ENCODE measurements around the gene MATK. TPM values are rescaled to one million over a fixed set of nuclear protein-coding genes. Genes with fewer than 3 reads are reported as not detected.

Gene MATK
- total and polyA plus RNA-seq, 2 experiments from 2014 or later = not detected

- Histone ChIP-seq H3K4me1 (ENCODE audit: insufficient read depth) (no peaks in the 10 kb centered on the region), H3K36me3 (ENCODE audit: low read depth) (no peaks in the 10 kb centered on the region), H3K27me3 (replicated peaks; ENCODE audit: insufficient read depth) (peaks cover 23% of the 10 kb centered on the region), H3K27ac (no peak overlapping the region), H2AFZ (no peak overlapping the region), H3F3A (ENCODE audit: insufficient read depth) (no peaks in the 10 kb centered on the region), H3K4me3 (no peak overlapping the region), H3K4me2 (ENCODE audit: unreplicated experiment) (no peak overlapping the region), H3K9ac (no peak overlapping the region), H3K9me3 (ENCODE audit: low read depth) (no peaks in the 10 kb centered on the region), H3K79me2 (ENCODE audit: insufficient read depth) (no peaks in the 10 kb centered on the region), H3K9me2 (ENCODE audit: insufficient read depth) (no peaks in the 10 kb centered on the region), H4K20me1 (ENCODE audit: insufficient read depth) (no peaks in the 10 kb centered on the region)
- WGBS, 2 experiments (ENCODE audit: low coverage in 1 of 2, low lambda C conversion rate in 2 of 2, missing lambda C conversion rate in 2 of 2) = 56 to 60% methylated on average over 32 to 34 of the region's 34 CpGs
- in situ Hi-C loops (cut with MboI) = no loop called here
- TF ChIP-seq EZH2 (IDR thresholded peaks at IDR 0.05; ENCODE audit: insufficient read depth, poor library complexity, severe bottlenecking) (no peak), EZH2phosphoT487 (IDR thresholded peaks at IDR 0.05; ENCODE audit: insufficient read depth, low read depth) (no peak)
- DNase-seq = no peak
Observed at GRCh38 chr19:3833578-3834348, 47.6 kb upstream of the MATK start.

GRCh38 chr19:3832001-3832400 lies 45.8 kb upstream of the MATK start:
- Histone ChIP-seq H3K27me3 (replicated peaks; ENCODE audit: insufficient read depth) (peaks cover 23% of the 10 kb centered on the region), H3K4me2 (ENCODE audit: unreplicated experiment) (no peak overlapping the region), H3K27ac (no peak overlapping the region), H3K4me3 (no peak overlapping the region), H3F3A (ENCODE audit: insufficient read depth) (no peaks in the 10 kb centered on the region), H3K4me1 (ENCODE audit: insufficient read depth) (no peaks in the 10 kb centered on the region), H3K9me3 (ENCODE audit: low read depth) (no peaks in the 10 kb centered on the region), H4K20me1 (ENCODE audit: insufficient read depth) (no peaks in the 10 kb centered on the region), H2AFZ (no peak overlapping the region), H3K79me2 (ENCODE audit: insufficient read depth) (no peaks in the 10 kb centered on the region), H3K9me2 (ENCODE audit: insufficient read depth) (no peaks in the 10 kb centered on the region), H3K9ac (no peak overlapping the region), H3K36me3 (ENCODE audit: low read depth) (no peaks in the 10 kb centered on the region)
- TF ChIP-seq EZH2phosphoT487 (IDR thresholded peaks at IDR 0.05; ENCODE audit: insufficient read depth, low read depth) (no peak), EZH2 (IDR thresholded peaks at IDR 0.05; ENCODE audit: insufficient read depth, poor library complexity, severe bottlenecking) (no peak)
- in situ Hi-C loops (cut with MboI) = no loop called here
- WGBS, 2 experiments (ENCODE audit: low coverage in 1 of 2, low lambda C conversion rate in 2 of 2, missing lambda C conversion rate in 2 of 2) = 71 to 73% methylated on average over 6 of the region's 6 CpGs
- no peak for DNase-seq

DNA sequence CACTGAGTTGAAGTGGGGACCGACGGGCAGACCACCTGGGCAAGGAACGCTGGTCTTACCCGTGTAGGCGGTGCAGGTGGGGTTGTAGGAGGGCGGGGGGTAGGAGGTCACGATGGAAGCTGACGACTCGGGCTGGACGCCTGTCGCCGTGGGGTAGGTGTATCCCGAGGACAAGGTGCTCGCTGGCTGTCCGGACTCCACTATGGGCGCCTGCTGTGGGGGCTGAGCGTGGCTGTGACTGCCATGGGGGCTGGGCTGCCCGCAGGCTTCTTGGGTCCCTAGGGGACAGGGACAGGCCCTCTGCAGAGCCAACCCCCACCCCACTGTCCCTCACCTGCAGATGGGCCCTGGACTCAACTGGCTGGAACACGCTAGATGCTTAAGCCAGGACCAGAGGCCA lies 45.4 kb upstream of the MATK start:
- Histone ChIP-seq H3K9me3 (ENCODE audit: low read depth) (no peaks in the 10 kb centered on the region), H4K20me1 (ENCODE audit: insufficient read depth) (no peaks in the 10 kb centered on the region), H3F3A (ENCODE audit: insufficient read depth) (no peaks in the 10 kb centered on the region), H3K79me2 (ENCODE audit: insufficient read depth) (no peaks in the 10 kb centered on the region), H2AFZ (no peak overlapping the region), H3K4me1 (ENCODE audit: insufficient read depth) (no peaks in the 10 kb centered on the region), H3K4me3 (no peak overlapping the region), H3K9ac (no peak overlapping the region), H3K4me2 (ENCODE audit: unreplicated experiment) (no peak overlapping the region), H3K9me2 (ENCODE audit: insufficient read depth) (no peaks in the 10 kb centered on the region), H3K27me3 (replicated peaks; ENCODE audit: insufficient read depth) (peaks cover 23% of the 10 kb centered on the region), H3K27ac (no peak overlapping the region), H3K36me3 (ENCODE audit: low read depth) (no peaks in the 10 kb centered on the region)
- in situ Hi-C loops (cut with MboI) = no loop called here
- no peak for DNase-seq
- WGBS, 2 experiments (ENCODE audit: low coverage in 1 of 2, low lambda C conversion rate in 2 of 2, missing lambda C conversion rate in 2 of 2) = 52 to 55% methylated on average over 15 to 19 of the region's 19 CpGs
- TF ChIP-seq EZH2phosphoT487 (IDR thresholded peaks at IDR 0.05; ENCODE audit: insufficient read depth, low read depth) = no peak
- no peak for TF ChIP-seq EZH2 (IDR thresholded peaks at IDR 0.05; ENCODE audit: insufficient read depth, poor library complexity, severe bottlenecking)

- Histone ChIP-seq H3K27me3 (replicated peaks; ENCODE audit: insufficient read depth) (peaks cover 23% of the 10 kb centered on the region), H3K9ac (no peak overlapping the region), H3K36me3 (ENCODE audit: low read depth) (no peaks in the 10 kb centered on the region), H3K4me1 (ENCODE audit: insufficient read depth) (no peaks in the 10 kb centered on the region), H3K4me2 (ENCODE audit: unreplicated experiment) (no peak overlapping the region), H3K9me3 (ENCODE audit: low read depth) (no peaks in the 10 kb centered on the region), H3F3A (ENCODE audit: insufficient read depth) (no peaks in the 10 kb centered on the region), H3K79me2 (ENCODE audit: insufficient read depth) (no peaks in the 10 kb centered on the region), H3K9me2 (ENCODE audit: insufficient read depth) (no peaks in the 10 kb centered on the region), H3K27ac (no peak overlapping the region), H3K4me3 (no peak overlapping the region), H4K20me1 (ENCODE audit: insufficient read depth) (no peaks in the 10 kb centered on the region), H2AFZ (no peak overlapping the region)
- in situ Hi-C loops (cut with MboI) = no loop called here
- no peak for TF ChIP-seq EZH2phosphoT487 (IDR thresholded peaks at IDR 0.05; ENCODE audit: insufficient read depth, low read depth)
- no peak for TF ChIP-seq EZH2 (IDR thresholded peaks at IDR 0.05; ENCODE audit: insufficient read depth, poor library complexity, severe bottlenecking)
- 39 to 44% methylated on average over 41 to 43 of the region's 45 CpGs for WGBS, 2 experiments (ENCODE audit: low coverage in 1 of 2, low lambda C conversion rate in 2 of 2, missing lambda C conversion rate in 2 of 2)
- DNase-seq = no peak
Observed at GRCh38 chr19:3830621-3831589, 44.7 kb upstream of the MATK start.

Data from GM23248 (cell line).